GM19467 (cell line): ENCODE data around the gene ZNF569.
"Not testable (repeated sequence)": the region's sequence is repeated elsewhere in the genome, so short reads cannot be mapped to it uniquely, and the experiment has no call there.

ENCODE experiments used
- ATAC-seq: cut with Tn5 transposase; IDR thresholded peaks from one replicate; pipeline ENCODE4 v1.9.1; 2021; ENCODE audit warnings: mild to moderate bottlenecking, moderate library complexity; ENCODE audit not compliant: unreplicated experiment

The ZNF569 gene

DNA sequence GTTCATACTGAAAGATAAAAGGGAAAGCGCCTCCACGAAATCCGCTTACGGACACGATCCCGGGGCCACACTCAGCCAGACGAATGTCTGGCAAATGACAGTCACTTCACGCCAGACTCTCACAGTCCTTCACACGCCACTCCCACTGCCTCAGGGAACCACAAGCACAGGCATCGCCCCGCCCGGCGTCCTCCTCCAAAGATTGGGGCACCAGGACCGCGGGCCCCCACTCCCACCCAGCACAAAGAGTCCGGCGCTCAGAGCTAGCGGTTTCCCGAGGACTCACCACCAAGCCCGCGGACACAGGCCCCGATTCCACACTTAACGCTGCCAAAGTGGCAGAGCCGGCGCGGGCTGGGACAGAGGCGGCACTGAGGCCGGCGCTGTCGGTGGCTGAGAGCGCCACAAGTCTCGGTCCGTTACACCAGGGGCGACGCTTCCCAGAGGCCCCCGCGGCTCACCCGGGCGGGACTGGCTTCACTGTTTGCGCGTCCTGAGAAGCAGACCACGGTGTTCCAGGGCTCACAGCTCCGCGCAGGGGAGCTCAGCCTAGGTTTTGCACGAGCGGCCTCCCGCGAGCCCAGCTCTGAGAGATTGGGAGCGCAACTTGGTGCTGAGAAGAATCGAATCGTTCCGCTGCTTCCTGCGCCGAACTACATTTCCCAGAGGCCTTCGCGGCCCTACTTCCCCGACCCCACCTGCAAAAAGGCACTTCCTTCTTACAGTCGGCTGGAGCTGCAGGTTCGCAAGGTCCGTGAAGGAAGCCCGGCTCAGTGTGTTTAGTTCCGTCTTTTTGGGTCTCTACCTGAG lies at the start of gene ZNF569:
ZNF569 (minus strand) TSS at position 647 of the 810 bp plus-strand sequence. CDS start 22,523 bp downstream, outside the sequence.
- ATAC-seq: peak; percentile 55

GRCh38 chr19:37513397-37513796 lies 46.2 kb upstream of the ZNF569 start:
- ATAC-seq: no peak

GRCh38 chr19:37511821-37512220 lies 44.6 kb upstream of the ZNF569 start:
- no peak for ATAC-seq

GRCh38 chr19:37511186-37511585 lies 43.9 kb upstream of the ZNF569 start:
- no peak for ATAC-seq

DNA sequence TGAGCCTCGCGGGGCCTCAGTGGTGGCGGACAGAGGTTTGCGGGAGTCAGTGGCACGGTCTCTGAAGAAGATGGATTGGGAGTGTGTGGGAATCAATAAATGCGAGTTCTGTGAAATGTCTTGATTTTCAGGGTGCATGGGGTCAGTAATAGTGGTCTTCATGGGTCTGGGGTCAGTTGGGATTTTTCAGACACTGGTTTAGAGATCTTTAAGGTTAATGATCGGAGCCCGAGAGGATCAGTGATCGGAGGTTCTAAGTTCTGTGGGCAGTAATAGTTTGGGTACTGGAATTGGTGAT lies 39.9 kb upstream of the ZNF569 start:
- no peak for ATAC-seq

DNA sequence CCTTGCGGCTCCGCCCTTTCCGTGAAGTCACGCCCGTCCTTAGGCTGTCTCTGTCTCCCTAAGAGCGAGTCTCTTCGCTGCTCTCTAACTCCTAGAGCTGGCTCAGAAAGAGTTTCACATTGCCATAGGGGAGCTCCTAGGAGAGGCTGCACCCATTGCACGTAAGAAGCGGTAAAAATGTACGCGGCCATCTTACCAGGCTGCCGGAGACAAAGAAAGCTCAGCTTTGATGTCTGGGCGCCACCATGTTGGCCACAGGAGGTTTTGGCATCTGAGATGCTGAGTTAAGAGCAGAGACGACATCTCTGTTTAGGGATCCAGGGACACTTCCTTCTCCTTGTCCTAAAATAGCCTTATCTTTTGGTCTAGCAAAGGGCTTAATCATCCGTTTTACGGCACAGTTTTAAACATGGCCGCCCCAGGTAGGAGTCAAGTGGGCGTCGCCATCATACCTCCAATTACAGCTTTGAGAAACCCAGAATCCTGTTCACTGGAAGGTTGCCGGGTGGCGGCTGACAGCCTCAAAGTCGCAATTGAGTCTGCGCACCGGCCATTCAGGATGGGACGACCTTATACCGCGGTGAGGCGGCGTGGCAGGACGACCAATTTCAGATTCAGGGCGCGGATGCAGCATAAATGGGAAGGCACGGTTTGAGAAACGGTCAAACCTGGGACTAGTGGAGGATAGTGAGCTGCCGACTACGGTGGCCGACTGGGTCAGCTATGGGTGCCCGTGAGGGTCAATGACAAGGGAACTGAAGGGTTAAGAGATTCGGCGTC lies 39.3 kb upstream of the ZNF569 start, which contains the start of gene ZNF793:
ZNF793 (plus strand) TSS at position 553 of the 780 bp plus-strand sequence. CDS start 16,501 bp downstream, outside the sequence.
- ATAC-seq: no peak

- ATAC-seq: no peak
Observed at GRCh38 chr19:37505958-37506386, 38.7 kb upstream of the ZNF569 start.

DNA sequence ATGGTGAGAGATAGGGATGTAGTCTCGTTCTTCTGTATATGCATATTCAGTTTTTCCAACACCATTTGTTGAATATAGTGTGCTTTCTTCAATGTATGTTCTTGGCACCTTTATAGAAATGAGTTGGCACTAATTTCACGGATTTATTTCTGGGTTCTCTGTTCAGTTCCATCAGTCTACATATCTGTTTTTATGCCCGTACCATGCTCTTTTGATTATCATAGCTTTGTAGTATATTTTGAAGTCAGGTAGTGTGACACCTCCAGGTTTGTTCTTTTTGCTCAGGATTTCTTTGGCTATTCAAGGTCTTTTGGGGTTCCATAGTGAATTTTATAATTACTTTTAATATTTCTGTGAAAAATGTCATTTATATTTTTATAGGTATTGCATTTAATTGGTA lies 25.0 kb upstream of the ZNF569 start:
- ATAC-seq: no peak

DNA sequence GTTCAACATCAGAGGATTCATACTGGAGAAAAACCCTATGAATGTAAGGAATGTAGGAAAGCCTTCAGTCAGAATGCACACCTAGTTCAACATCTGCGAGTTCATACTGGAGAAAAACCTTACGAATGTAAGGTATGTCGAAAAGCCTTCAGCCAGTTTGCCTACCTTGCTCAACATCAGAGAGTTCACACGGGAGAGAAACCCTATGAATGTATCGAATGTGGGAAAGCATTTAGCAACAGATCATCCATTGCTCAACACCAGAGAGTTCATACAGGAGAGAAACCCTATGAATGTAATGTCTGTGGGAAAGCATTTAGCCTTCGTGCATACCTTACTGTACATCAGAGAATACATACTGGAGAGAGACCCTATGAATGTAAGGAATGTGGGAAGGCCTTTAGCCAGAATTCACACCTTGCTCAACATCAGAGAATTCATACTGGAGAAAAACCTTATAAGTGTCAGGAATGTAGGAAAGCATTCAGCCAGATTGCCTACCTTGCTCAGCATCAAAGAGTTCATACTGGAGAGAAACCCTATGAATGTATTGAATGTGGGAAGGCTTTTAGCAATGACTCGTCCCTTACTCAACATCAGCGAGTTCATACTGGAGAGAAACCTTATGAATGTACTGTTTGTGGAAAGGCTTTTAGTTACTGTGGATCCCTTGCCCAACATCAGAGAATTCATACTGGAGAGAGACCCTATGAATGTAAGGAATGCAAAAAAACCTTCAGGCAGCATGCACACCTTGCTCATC lies 17.3 kb upstream of the ZNF569 start:
- ATAC-seq: no peak

DNA sequence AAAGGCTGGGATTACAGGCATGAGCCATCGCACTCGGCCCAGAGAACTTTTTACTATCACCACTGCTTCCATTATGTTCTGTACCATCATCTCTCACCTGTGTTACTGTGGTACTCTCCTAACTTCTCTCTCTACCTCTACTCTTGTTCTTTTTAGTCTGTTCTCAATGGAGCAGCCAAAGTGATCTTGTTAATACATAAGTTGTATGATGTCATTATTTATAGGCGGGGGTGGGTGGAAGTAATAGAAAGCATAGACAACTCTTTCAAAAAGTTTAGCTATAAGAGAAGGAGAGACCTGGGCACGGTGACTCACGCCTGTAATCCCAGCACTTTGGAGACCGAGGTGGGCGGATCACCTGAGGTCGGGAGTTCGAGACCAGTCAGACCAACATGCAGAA lies 4.9 kb upstream of the ZNF569 start:
- ATAC-seq: no peak

- no peak for ATAC-seq
Observed at GRCh38 chr19:37470216-37470615, 3.0 kb upstream of the ZNF569 start.

GRCh38 chr19:37468961-37469777 lies 1.9 kb upstream of the ZNF569 start, which contains the start of gene ZNF570:
Gene ZNF570, plus strand, starts transcription at chr19:37469356. Its CDS starts 999 bp downstream, at chr19:37470355.
- ATAC-seq: peak; percentile 53

- ATAC-seq: no peak
Observed at GRCh38 chr19:37467608-37468090, 405 bp upstream of the ZNF569 start.

DNA sequence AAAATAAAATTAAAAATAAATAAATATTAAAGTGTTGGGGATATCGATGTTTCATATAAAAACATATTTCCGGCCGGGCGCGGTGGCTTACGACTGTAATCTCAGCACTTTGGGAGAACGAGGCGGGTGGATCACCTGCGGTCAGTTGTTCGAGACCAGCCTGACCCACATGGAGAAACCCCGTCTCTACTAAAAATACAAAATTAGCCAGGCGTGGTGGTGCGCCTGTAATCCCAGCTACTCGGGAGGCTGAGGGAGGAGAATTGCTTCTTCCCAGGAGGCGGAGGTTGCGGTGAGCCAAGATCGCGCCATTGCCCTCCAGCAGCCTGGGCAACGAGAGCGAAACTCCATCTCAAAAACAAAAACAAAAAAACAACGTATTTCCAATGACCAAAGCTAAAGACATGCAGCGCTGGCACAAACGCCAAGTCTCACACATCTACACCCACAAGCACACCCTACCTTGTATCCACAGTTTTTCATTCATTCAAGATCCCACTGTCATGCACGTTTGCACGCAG lies 907 bp downstream of the ZNF569 start:
- ATAC-seq: no peak

- no peak for ATAC-seq
Observed at GRCh38 chr19:37452500-37453245, 14.6 kb downstream of the ZNF569 start.

DNA sequence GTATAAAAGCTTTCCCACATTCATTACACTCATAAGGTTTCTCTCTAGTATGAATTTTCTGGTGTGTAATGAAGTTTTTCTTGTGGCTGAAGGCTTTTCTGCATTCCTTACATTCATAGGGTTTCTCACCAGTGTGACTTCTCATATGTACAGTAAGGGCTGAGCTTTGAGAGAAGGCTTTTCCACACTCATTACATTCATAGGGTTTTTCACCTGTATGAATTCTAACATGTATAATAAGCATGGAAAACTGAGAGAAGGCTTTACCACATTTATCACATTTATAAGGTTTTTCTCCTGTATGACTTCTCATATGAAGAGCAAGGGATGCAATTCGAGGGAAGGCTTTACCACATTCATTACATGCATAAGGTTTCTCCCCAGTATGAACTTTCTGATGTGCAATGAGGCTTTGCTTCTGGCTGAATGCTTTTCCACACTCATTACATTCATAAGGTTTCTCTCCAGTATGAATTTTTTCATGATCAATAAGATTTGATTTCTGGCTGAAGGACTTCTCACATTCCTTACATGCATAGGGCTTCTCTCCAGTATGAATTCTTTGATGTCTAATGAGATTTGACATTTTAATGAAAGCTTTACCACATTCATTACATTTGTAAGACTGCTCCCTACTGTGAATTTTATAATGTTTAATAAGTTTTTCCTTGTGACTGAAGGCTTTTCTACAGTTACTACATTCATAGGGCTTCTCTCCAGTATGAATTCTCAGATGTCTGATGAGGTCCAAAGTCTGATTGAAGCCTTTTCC lies 53.7 kb downstream of the ZNF569 start:
- no peak for ATAC-seq

DNA sequence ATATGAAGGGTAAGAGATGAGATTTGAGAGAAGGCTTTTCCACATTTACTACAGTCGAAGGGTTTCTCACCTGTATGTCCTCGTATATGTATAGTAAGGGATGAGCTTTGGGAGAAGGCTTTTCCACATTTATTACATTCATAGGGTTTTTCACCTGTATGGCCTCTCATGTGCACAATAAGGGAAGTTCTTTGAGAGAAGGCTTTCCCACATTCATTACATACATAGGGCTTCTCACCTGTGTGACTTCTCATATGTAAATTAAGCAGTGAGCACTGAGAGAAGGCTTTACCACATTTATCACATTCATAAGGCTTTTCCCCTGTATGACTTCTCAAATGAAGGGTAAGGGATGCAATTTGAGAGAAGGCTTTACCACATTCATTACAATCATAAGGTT lies 54.5 kb downstream of the ZNF569 start:
- ATAC-seq: no peak

GRCh38 chr19:37406140-37406846 lies 61.0 kb downstream of the ZNF569 start:
- ATAC-seq: not testable (repeated sequence)
